ENCODE data around the gene PDCD5.

DNA sequence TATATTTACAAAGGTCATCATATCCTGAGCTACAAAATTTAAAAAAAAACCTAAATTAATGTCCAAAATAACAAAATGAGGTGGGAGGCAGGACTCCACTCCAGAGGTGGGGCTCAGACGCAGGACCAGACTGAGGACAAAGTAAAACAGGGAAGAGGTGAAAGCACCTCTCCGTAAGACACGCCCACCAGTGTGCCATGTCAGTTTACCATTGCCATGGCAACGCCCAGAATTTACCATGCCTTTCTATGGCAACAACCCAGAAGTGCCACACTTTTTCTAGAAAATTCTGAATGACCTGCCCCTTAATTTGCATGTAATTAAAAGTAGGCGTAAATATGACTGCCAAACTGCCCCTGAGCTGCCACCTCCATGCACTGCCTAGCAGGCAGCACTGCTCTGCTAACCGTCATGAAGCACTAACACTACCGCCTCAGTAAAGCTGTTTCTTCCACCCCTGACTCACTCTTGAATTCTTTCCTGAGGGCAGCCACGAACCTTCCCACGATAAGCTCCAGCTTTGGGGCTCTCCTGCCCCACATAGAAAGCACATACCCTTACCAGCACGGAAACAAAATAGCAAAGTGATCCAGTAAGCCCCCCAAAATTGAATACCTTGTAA, 22.3 kb upstream of the PDCD5 start:
- TF ChIP-seq, protein P1, sequence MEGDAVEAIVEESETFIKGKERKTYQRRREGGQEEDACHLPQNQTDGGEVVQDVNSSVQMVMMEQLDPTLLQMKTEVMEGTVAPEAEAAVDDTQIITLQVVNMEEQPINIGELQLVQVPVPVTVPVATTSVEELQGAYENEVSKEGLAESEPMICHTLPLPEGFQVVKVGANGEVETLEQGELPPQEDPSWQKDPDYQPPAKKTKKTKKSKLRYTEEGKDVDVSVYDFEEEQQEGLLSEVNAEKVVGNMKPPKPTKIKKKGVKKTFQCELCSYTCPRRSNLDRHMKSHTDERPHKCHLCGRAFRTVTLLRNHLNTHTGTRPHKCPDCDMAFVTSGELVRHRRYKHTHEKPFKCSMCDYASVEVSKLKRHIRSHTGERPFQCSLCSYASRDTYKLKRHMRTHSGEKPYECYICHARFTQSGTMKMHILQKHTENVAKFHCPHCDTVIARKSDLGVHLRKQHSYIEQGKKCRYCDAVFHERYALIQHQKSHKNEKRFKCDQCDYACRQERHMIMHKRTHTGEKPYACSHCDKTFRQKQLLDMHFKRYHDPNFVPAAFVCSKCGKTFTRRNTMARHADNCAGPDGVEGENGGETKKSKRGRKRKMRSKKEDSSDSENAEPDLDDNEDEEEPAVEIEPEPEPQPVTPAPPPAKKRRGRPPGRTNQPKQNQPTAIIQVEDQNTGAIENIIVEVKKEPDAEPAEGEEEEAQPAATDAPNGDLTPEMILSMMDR (IDR thresholded peaks at IDR 0.05) = no peak
- TF ChIP-seq POLR2A (IDR thresholded peaks at IDR 0.05) (no peak), POLR2AphosphoS5 (IDR thresholded peaks at IDR 0.05) (no peak)

All from prostate gland (tissue), 2 donors.